ENCODE data around the gene ARL6IP5. TPM values are rescaled to one million over a fixed set of nuclear protein-coding genes. Genes with fewer than 3 reads are reported as not detected.

The ARL6IP5 gene
- total and polyA plus RNA-seq, 9 of the 15 experiments (the other 6 are each of a cell fraction or from before 2014, with no cell fraction given) = 10.3 to 54.0 (median 12.7) TPM

GRCh38 chr3:69084326-69085167, at the start of gene ARL6IP5 (continued):
- TF ChIP-seq KAT7 (CRISPR knock-in tag; IDR thresholded peaks at IDR 0.05; ENCODE audit: borderline replicate concordance) (0 out of 2 replicates have a peak, but pooled peaks have one; percentile 54), JUNB (CRISPR knock-in tag; conservative IDR thresholded peaks at IDR 0.05) (no peak), NFXL1 (CRISPR knock-in tag; IDR thresholded peaks at IDR 0.05) (no peak), CBX8 (IDR thresholded peaks at IDR 0.05; ENCODE audit: borderline replicate concordance, extremely low read depth, low read depth, low read length, poor library complexity, severe bottlenecking) (no peak), CREB1 (IDR thresholded peaks at IDR 0.05) (no peak), CREB1 (CRISPR knock-in tag; IDR thresholded peaks at IDR 0.05) (peak; percentile 19; the same call in 1 of the 2 replicates), NUFIP1 (IDR thresholded peaks at IDR 0.05; ENCODE audit: partially characterized antibody) (no peak), ZNF232 (CRISPR knock-in tag; IDR thresholded peaks at IDR 0.05) (no peak), ZNF609 (CRISPR knock-in tag; IDR thresholded peaks at IDR 0.05; ENCODE audit: borderline replicate concordance) (no peak), KAT2B (IDR thresholded peaks at IDR 0.05; ENCODE audit: low read depth, low read length) (no peak), HDAC3 (IDR thresholded peaks at IDR 0.05; ENCODE audit: borderline replicate concordance, partially characterized antibody) (no peak), ZNF354B (CRISPR knock-in tag; IDR thresholded peaks at IDR 0.05) (no peak), ZNF592 (IDR thresholded peaks at IDR 0.05) (0 out of 2 replicates have a peak, but pooled peaks have one; percentile 14), GABPB2 (CRISPR knock-in tag; conservative IDR thresholded peaks at IDR 0.05) (no peak)
- TF ChIP-seq, protein P1, sequence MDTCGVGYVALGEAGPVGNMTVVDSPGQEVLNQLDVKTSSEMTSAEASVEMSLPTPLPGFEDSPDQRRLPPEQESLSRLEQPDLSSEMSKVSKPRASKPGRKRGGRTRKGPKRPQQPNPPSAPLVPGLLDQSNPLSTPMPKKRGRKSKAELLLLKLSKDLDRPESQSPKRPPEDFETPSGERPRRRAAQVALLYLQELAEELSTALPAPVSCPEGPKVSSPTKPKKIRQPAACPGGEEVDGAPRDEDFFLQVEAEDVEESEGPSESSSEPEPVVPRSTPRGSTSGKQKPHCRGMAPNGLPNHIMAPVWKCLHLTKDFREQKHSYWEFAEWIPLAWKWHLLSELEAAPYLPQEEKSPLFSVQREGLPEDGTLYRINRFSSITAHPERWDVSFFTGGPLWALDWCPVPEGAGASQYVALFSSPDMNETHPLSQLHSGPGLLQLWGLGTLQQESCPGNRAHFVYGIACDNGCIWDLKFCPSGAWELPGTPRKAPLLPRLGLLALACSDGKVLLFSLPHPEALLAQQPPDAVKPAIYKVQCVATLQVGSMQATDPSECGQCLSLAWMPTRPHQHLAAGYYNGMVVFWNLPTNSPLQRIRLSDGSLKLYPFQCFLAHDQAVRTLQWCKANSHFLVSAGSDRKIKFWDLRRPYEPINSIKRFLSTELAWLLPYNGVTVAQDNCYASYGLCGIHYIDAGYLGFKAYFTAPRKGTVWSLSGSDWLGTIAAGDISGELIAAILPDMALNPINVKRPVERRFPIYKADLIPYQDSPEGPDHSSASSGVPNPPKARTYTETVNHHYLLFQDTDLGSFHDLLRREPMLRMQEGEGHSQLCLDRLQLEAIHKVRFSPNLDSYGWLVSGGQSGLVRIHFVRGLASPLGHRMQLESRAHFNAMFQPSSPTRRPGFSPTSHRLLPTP (IDR thresholded peaks at IDR 0.05; ENCODE audit: borderline replicate concordance, extremely low read depth, insufficient read length) = no peak

All from K562 (cell line).